Spleen (tissue), 11 donors: Measurements from ENCODE around the gene PKN3. TPM values are rescaled to one million over a fixed set of nuclear protein-coding genes. Genes with fewer than 3 reads are reported as not detected.
"Not testable (repeated sequence)": the region's sequence is repeated elsewhere in the genome, so short reads cannot be mapped to it uniquely, and the experiment has no call there.

Source experiments
- DNase-seq: peaks from one replicate; pipeline ENCODE4 v3.0.0-alpha.2; 2020
- H3K27ac ChIP-seq, 8 donors: fragments of 200-600 bp; sonication (generic) in 7 of 8; 1 replicate in 4 of 8; 2 replicates in 4 of 8; pipeline versions ENCODE4 v1.5.0 to v1.8.0; 2016 to 2021; ENCODE audit warnings: inconsistent platforms in 4 of 8, mild to moderate bottlenecking in 4 of 8, moderate library complexity in 1 of 8
- H3K27me3 ChIP-seq, 7 donors: fragments of 200-600 bp; sonication (generic) in 6 of 7; replicated peaks in 1 of 7; 1 replicate in 4 of 7; 2 replicates in 3 of 7; pipeline versions ENCODE4 v1.5.0 to v1.8.0; 2016 to 2021; ENCODE audit warnings: inconsistent platforms in 3 of 7, mild to moderate bottlenecking in 1 of 7
- H3K36me3 ChIP-seq, 6 donors: fragments of 200-600 bp; sonication (generic) in 5 of 6; 1 replicate in 4 of 6; 2 replicates in 2 of 6; pipeline versions ENCODE4 v1.5.0 to v1.8.0; 2016 to 2021; ENCODE audit warnings: inconsistent platforms in 2 of 6
- H3K4me1 ChIP-seq, 6 donors: fragments of 200-600 bp; sonication (generic) in 5 of 6; 1 replicate in 3 of 6; 2 replicates in 3 of 6; pipeline versions ENCODE4 v1.5.0 to v1.8.0; 2016 to 2021; ENCODE audit warnings: inconsistent platforms in 3 of 6
- H3K4me3 ChIP-seq, 8 donors: fragments of 200-600 bp; sonication (generic) in 7 of 8; 1 replicate in 4 of 8; 2 replicates in 4 of 8; pipeline versions ENCODE4 v1.5.0 to v1.8.0; 2016 to 2021; ENCODE audit warnings: inconsistent platforms in 4 of 8, mild to moderate bottlenecking in 4 of 8, moderate library complexity in 2 of 8
- H3K9me3 ChIP-seq, 8 donors: fragments of 200-600 bp; sonication (generic) in 7 of 8; 1 replicate in 4 of 8; 2 replicates in 4 of 8; pipeline versions ENCODE4 v1.5.0 to v1.8.0; 2016 to 2021; ENCODE audit warnings: inconsistent platforms in 4 of 8
- CTCF ChIP-seq, 11 experiments: fragments of 200-600 bp in 7 of 11; fragments of 450-650 bp in 4 of 11; sonication (generic) in 4 of 11; IDR thresholded peaks in 8 of 11; conservative IDR thresholded peaks in 3 of 11; 1 replicate in 7 of 11; 2 replicates in 4 of 11; pipeline versions ENCODE4 v1.4.0 to v1.8.0; 2016 to 2021; ENCODE audit warnings: antibody characterized with exemption in 11 of 11, inconsistent platforms in 4 of 11, mild to moderate bottlenecking in 1 of 11
- POLR2A ChIP-seq, 3 donors: fragments of 450-650 bp; IDR thresholded peaks; one replicate each; pipeline ENCODE4 v1.5.1; 2017; ENCODE audit warnings: antibody characterized with exemption in 3 of 3, mild to moderate bottlenecking in 1 of 3
- POLR2AphosphoS5 ChIP-seq, 3 donors: sonication (generic); formaldehyde crosslinking; IDR thresholded peaks; one replicate each; pipeline ENCODE4 v1.5.1; 2017; ENCODE audit warnings: antibody characterized with exemption in 3 of 3
- WGBS, 5 donors: extraction: QIAGEN DNeasy Blood & Tissue Kit in 3 of 5; methylation state at CpG; one replicate each; pipeline versions ENCODE4 v1.1.5 to v1.1.7; 2013 to 2018; 5-methylcytosine and 5-hydroxymethylcytosine counted together
- intact Hi-C: fragments of 100-400 bp; cut with DNase I; formaldehyde crosslinking; loops from one replicate; pipeline ENCODE4 v1.15.0; 2023; ENCODE audit warnings: low total_unique reads
- polyA plus RNA-seq, 3 donors: library from polyadenylated mRNA; stranded (reverse); fragments of 200-250 nt; gene quantifications; one replicate each; pipeline ENCODE4 v1.2.1, GENCODE V29; 2013
- total RNA-seq, 7 donors: library from RNA; depleted of rRNA in 3 of 7; stranded (reverse); fragments of >200 nt in 3 of 7; fragmentation: NEBNext Ultra II Directional in 4 of 7; extraction: Animal tissue kit (Norgen Biotek cat#: 25700) in 4 of 7; gene quantifications; one replicate each; pipeline versions ENCODE4 v1.1.0 to v1.2.1, GENCODE V29; 2016 to 2021
- donor health status: healthy with polysubstance abuse.
- donor health status: DM: no; HTN: no; CAD: no; lungs with moderate emphysema.
- donor health status: DM: no; HTN: no; CAD: no.
- donor health status: Bipolar disorder and iron deficiency.
- donor health status: healthy.
- donor health status: DM: no; HTN: no; CAD: no.
- donor health status: DM: yes; HTN: yes; CAD: no.

PKN3 gene
- total and polyA plus RNA-seq, 10 donors, result 4.1 to 18.5 (median 9.8) TPM

- H3K36me3 ChIP-seq, result no peaks in the 10 kb centered on the region
- H3K27ac ChIP-seq, result peak within 1 kb of the TSS; percentile 92 to 100 (median 98)
- intact Hi-C loops, result no loop called here
- no peaks in the 10 kb centered on the region for H3K9me3 ChIP-seq
- TF ChIP-seq POLR2A (IDR thresholded peaks at IDR 0.05) (peak in 1 of 3 donors; percentile 61), CTCF (IDR thresholded peaks at IDR 0.05 in 8 of 11, conservative IDR thresholded peaks at IDR 0.05 in 3 of 11) (peak in 4 of 11 experiments; percentile 5 to 36 (median 24)), POLR2AphosphoS5 (IDR thresholded peaks at IDR 0.05) (peak; percentile 86 to 93 (median 92))
- peak; percentile 98 for DNase-seq
- peaks cover 0 to 21% (median 15%) of the 10 kb centered on the region in 6 donors for H3K4me1 ChIP-seq
- WGBS, 5 donors, result 0 to 1% (median 1%) methylated on average over 54 to 86 of the region's 86 CpGs
- no peaks in the 10 kb centered on the region for H3K27me3 ChIP-seq
- peak within 1 kb of the TSS; percentile 68 to 92 (median 80) for H3K4me3 ChIP-seq
These were observed 45.6 kb upstream of the PKN3 start, which contains the start of gene DYNC2I2 for GRCh38 chr9:128656416-128657343. Gene DYNC2I2 (minus strand): TSS chr9:128656847. CDS start chr9:128656726, 121 bp downstream.

GRCh38 chr9:128657344-128657704, 45.0 kb upstream of the PKN3 start:
- no peaks in the 10 kb centered on the region for H3K36me3 ChIP-seq
- no peaks in the 10 kb centered on the region for H3K9me3 ChIP-seq
- 94 to 97% (median 95%) methylated on average over 13 of the region's 13 CpGs for WGBS, 5 donors
- DNase-seq, result no peak
- peak overlapping the region in 5 of 8 donors; percentile 68 to 92 (median 78) for H3K4me3 ChIP-seq
- TF ChIP-seq POLR2AphosphoS5 (IDR thresholded peaks at IDR 0.05) (no peak), CTCF (IDR thresholded peaks at IDR 0.05 in 8 of 11, conservative IDR thresholded peaks at IDR 0.05 in 3 of 11) (no peak), POLR2A (IDR thresholded peaks at IDR 0.05) (no peak)
- intact Hi-C loops, result no loop called here
- peak overlapping the region; percentile 92 to 100 (median 98) for H3K27ac ChIP-seq
- H3K27me3 ChIP-seq, result no peaks in the 10 kb centered on the region
- peaks cover 0 to 21% (median 15%) of the 10 kb centered on the region in 6 donors for H3K4me1 ChIP-seq

- DNase-seq, result no peak
- no peaks in the 10 kb centered on the region for H3K36me3 ChIP-seq
- H3K9me3 ChIP-seq, result no peaks in the 10 kb centered on the region
- 91 to 100% (median 93%) methylated on average over 3 of the region's 3 CpGs for WGBS, 5 donors
- peaks cover 0 to 21% (median 15%) of the 10 kb centered on the region in 6 donors for H3K4me1 ChIP-seq
- no peaks in the 10 kb centered on the region for H3K27me3 ChIP-seq
- intact Hi-C loops, result no loop called here
- H3K4me3 ChIP-seq, result no peak overlapping the region
- TF ChIP-seq POLR2A (IDR thresholded peaks at IDR 0.05) (no peak), POLR2AphosphoS5 (IDR thresholded peaks at IDR 0.05) (no peak), CTCF (IDR thresholded peaks at IDR 0.05 in 8 of 11, conservative IDR thresholded peaks at IDR 0.05 in 3 of 11) (no peak)
- H3K27ac ChIP-seq, result no peak overlapping the region
These were observed 44.5 kb upstream of the PKN3 start for GRCh38 chr9:128657796-128658195.

GRCh38 chr9:128666481-128666941, 35.8 kb upstream of the PKN3 start:
- H3K4me3 ChIP-seq, H3K27ac ChIP-seq, H3K4me1 ChIP-seq, DNase-seq, H3K9me3 ChIP-seq, intact Hi-C loops, H3K27me3 ChIP-seq, H3K36me3 ChIP-seq: not testable (repeated sequence)
- WGBS, 5 donors, result 90 to 97% (median 92%) methylated on average over 8 of the region's 8 CpGs
